ENCODE data around the gene VCAN. TPM values are rescaled to one million over a fixed set of nuclear protein-coding genes. Genes with fewer than 3 reads are reported as not detected.

VCAN gene
- total RNA-seq, 6 experiments from 2014 or later = 3.8 to 13.8 (median 6.0) TPM

DNA sequence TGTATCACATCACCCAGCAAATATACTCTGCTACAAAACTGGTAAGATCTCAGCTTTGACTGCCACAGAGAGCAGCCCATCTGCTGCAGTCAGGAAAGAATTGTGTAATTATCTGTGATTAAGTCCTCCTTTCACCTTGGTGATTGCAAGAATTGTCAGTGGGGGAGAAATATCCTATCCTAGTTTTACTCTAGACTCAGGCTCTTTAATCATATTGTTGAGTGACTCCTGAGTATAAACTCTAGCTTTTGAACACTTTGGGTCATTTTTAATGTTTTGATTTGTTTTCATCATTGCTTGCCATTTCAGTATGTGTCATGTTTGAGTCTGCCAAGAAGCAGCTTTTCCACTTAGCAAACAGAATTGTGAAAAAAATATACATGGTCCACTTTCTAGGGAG lies 32.1 kb downstream of the VCAN start:
- H3K36me3 ChIP-seq = no peaks in the 10 kb centered on the region
- TF ChIP-seq, protein P1, sequence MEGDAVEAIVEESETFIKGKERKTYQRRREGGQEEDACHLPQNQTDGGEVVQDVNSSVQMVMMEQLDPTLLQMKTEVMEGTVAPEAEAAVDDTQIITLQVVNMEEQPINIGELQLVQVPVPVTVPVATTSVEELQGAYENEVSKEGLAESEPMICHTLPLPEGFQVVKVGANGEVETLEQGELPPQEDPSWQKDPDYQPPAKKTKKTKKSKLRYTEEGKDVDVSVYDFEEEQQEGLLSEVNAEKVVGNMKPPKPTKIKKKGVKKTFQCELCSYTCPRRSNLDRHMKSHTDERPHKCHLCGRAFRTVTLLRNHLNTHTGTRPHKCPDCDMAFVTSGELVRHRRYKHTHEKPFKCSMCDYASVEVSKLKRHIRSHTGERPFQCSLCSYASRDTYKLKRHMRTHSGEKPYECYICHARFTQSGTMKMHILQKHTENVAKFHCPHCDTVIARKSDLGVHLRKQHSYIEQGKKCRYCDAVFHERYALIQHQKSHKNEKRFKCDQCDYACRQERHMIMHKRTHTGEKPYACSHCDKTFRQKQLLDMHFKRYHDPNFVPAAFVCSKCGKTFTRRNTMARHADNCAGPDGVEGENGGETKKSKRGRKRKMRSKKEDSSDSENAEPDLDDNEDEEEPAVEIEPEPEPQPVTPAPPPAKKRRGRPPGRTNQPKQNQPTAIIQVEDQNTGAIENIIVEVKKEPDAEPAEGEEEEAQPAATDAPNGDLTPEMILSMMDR (IDR thresholded peaks at IDR 0.05) = no peak
- TF ChIP-seq POLR2A (IDR thresholded peaks at IDR 0.05) = no peak
- H3K4me1 ChIP-seq = no peaks in the 10 kb centered on the region
- no peaks in the 10 kb centered on the region for H3K9me3 ChIP-seq
- no peak overlapping the region for H3K4me3 ChIP-seq
- H3K27me3 ChIP-seq = no peaks in the 10 kb centered on the region
- intact Hi-C loops (cut with DNase I) = no loop called here
- no peak for ATAC-seq
- DNase-seq = no peak
- H3K27ac ChIP-seq = no peak overlapping the region

GRCh38 chr5:83507431-83507830 lies 35.9 kb downstream of the VCAN start:
- Histone ChIP-seq H3K9me3 (no peaks in the 10 kb centered on the region), H3K4me1 (no peaks in the 10 kb centered on the region), H3K27me3 (no peaks in the 10 kb centered on the region), H3K4me3 (no peak overlapping the region), H3K27ac (no peak overlapping the region), H3K36me3 (no peaks in the 10 kb centered on the region)
- DNase-seq = no peak
- intact Hi-C loops (cut with DNase I) = no loop called here
- WGBS (ENCODE audit: insufficient coverage, low coverage, low lambda C conversion rate, missing lambda C conversion rate) = 17% methylated on average over 1 of the region's 1 CpG
- no peak for TF ChIP-seq POLR2A (IDR thresholded peaks at IDR 0.05)
- TF ChIP-seq, protein P1 (IDR thresholded peaks at IDR 0.05) = no peak
- no peak for ATAC-seq

- no peaks in the 10 kb centered on the region for H3K36me3 ChIP-seq
- WGBS (ENCODE audit: insufficient coverage, low coverage, low lambda C conversion rate, missing lambda C conversion rate) = 85% methylated on average over 4 of the region's 4 CpGs
- H3K4me1 ChIP-seq = no peaks in the 10 kb centered on the region
- intact Hi-C loops (cut with DNase I) = no loop called here
- H3K27me3 ChIP-seq = no peaks in the 10 kb centered on the region
- no peak for TF ChIP-seq POLR2A (IDR thresholded peaks at IDR 0.05)
- TF ChIP-seq, protein P1 (IDR thresholded peaks at IDR 0.05) = no peak
- ATAC-seq (no peak), DNase-seq (no peak)
- no peaks in the 10 kb centered on the region for H3K9me3 ChIP-seq
- no peak overlapping the region for H3K4me3 ChIP-seq
- H3K27ac ChIP-seq = no peak overlapping the region
Observed at GRCh38 chr5:83509540-83509939, 38.0 kb downstream of the VCAN start.

DNA sequence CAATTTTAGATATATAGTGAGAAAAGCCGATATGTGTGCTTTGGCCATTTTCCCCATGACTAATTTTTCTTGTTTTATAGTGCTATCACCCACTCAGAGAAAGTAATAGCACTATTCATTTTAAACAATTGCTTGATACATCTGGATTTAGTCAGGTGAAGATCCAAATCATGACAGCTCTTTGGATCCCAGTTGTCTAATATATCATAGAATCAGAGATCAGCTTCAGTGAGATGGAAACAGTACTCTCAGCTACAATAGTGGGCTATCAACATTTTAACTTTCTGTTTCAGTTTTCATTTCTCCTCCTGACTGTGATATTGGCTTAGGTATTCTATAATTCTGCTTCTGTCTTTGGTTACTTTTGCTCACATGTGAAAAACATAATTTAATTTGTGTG lies 38.7 kb downstream of the VCAN start:
- Histone ChIP-seq H3K36me3 (no peaks in the 10 kb centered on the region), H3K27me3 (no peaks in the 10 kb centered on the region), H3K4me3 (no peak overlapping the region), H3K9me3 (no peaks in the 10 kb centered on the region), H3K4me1 (no peaks in the 10 kb centered on the region), H3K27ac (no peak overlapping the region)
- DNase-seq (no peak), ATAC-seq (no peak)
- 75% methylated on average over 1 of the region's 1 CpG for WGBS (ENCODE audit: insufficient coverage, low coverage, low lambda C conversion rate, missing lambda C conversion rate)
- TF ChIP-seq, protein P1 (IDR thresholded peaks at IDR 0.05) = no peak
- TF ChIP-seq POLR2A (IDR thresholded peaks at IDR 0.05) = no peak
- intact Hi-C loops (cut with DNase I) = no loop called here

GRCh38 chr5:83512061-83512745 lies 40.7 kb downstream of the VCAN start:
- H3K27ac ChIP-seq = no peak overlapping the region
- DNase-seq (no peak), ATAC-seq (no peak)
- H3K4me3 ChIP-seq = no peak overlapping the region
- intact Hi-C loops (cut with DNase I) = no loop called here
- 74% methylated on average over 7 of the region's 13 CpGs for WGBS (ENCODE audit: insufficient coverage, low coverage, low lambda C conversion rate, missing lambda C conversion rate)
- H3K27me3 ChIP-seq = no peaks in the 10 kb centered on the region
- no peaks in the 10 kb centered on the region for H3K36me3 ChIP-seq
- H3K9me3 ChIP-seq = no peaks in the 10 kb centered on the region
- TF ChIP-seq POLR2A (IDR thresholded peaks at IDR 0.05) = no peak
- TF ChIP-seq, protein P1 (IDR thresholded peaks at IDR 0.05) = no peak
- H3K4me1 ChIP-seq = no peaks in the 10 kb centered on the region
